H9 (cell line): ENCODE results near the gene XRCC3. TPM values are rescaled to one million over a fixed set of nuclear protein-coding genes. Genes with fewer than 3 reads are reported as not detected.

ENCODE experiments used
- DNase-seq: peaks from one replicate; pipeline ENCODE4 v3.0.0-alpha.2; 2017
- H2AFZ ChIP-seq: one replicate; pipeline ENCODE4 v1.6.1; 2013; ENCODE audit warnings: mild to moderate bottlenecking, low read length, control low read depth, moderate library complexity
- H2AK5ac ChIP-seq: 2 replicates; pipeline ENCODE4 v1.6.1; 2013; ENCODE audit warnings: low read length, control low read depth, mixed read lengths; ENCODE audit not compliant: insufficient read length
- H2BK120ac ChIP-seq: one replicate; pipeline ENCODE4 v1.6.1; 2013; ENCODE audit warnings: low read depth, mild to moderate bottlenecking, low read length, control low read depth, inconsistent platforms; ENCODE audit not compliant: poor library complexity, severe bottlenecking
- H2BK12ac ChIP-seq: 2 replicates; pipeline ENCODE4 v1.6.1; 2013; ENCODE audit warnings: low read length, control low read depth, mixed read lengths, low read depth; ENCODE audit not compliant: insufficient read length
- H2BK15ac ChIP-seq: 2 replicates; pipeline ENCODE4 v1.6.1; 2013; ENCODE audit warnings: low read depth, low read length, control low read depth
- H2BK20ac ChIP-seq: one replicate; pipeline ENCODE4 v1.6.1; 2013; ENCODE audit warnings: low read depth, mild to moderate bottlenecking, low read length, control low read depth, inconsistent platforms; ENCODE audit not compliant: poor library complexity, severe bottlenecking
- H2BK5ac ChIP-seq: 2 replicates; pipeline ENCODE4 v1.6.1; 2013; ENCODE audit warnings: low read length, control low read depth, mixed read lengths; ENCODE audit not compliant: insufficient read length
- H3K14ac ChIP-seq: 2 replicates; pipeline ENCODE4 v1.6.1; 2013; ENCODE audit warnings: low read length, control low read depth; ENCODE audit not compliant: insufficient read depth
- H3K18ac ChIP-seq: 2 replicates; pipeline ENCODE4 v1.6.1; 2013; ENCODE audit warnings: low read depth, mild to moderate bottlenecking, mixed read lengths, low read length, control low read depth; ENCODE audit not compliant: insufficient read length
- H3K23ac ChIP-seq: 2 replicates; pipeline ENCODE4 v1.6.1; 2013; ENCODE audit warnings: low read length, control low read depth, mixed read lengths, low read depth; ENCODE audit not compliant: insufficient read length
- H3K23me2 ChIP-seq: 2 replicates; pipeline ENCODE4 v1.6.1; 2013; ENCODE audit warnings: low read depth, mild to moderate bottlenecking, mixed read lengths, low read length, control low read depth; ENCODE audit not compliant: insufficient read length, poor library complexity, severe bottlenecking
- H3K27ac ChIP-seq: 2 replicates; pipeline ENCODE4 v1.5.1; 2013; ENCODE audit warnings: low read length, control low read depth, mixed read lengths, low read depth; ENCODE audit not compliant: insufficient read length
- H3K27me3 ChIP-seq: 2 replicates; pipeline ENCODE4 v1.6.1; 2013; ENCODE audit warnings: low read length, control low read depth, inconsistent platforms; ENCODE audit not compliant: insufficient read depth
- H3K4ac ChIP-seq: 2 replicates; pipeline ENCODE4 v1.6.1; 2013; ENCODE audit warnings: low read depth, mild to moderate bottlenecking, control low read depth, inconsistent platforms, low read length, moderate library complexity
- H3K4me1 ChIP-seq: 2 replicates; pipeline ENCODE4 v1.6.1; 2013; ENCODE audit warnings: low read length, control low read depth, inconsistent platforms; ENCODE audit not compliant: insufficient read depth
- H3K4me2 ChIP-seq: 2 replicates; pipeline ENCODE4 v1.6.1; 2013; ENCODE audit warnings: low read length, control low read depth, mixed read lengths; ENCODE audit not compliant: insufficient read length, insufficient read depth
- H3K56ac ChIP-seq: 2 replicates; pipeline ENCODE4 v1.6.1; 2013; ENCODE audit warnings: low read depth, mild to moderate bottlenecking, mixed read lengths, low read length, control low read depth; ENCODE audit not compliant: insufficient read length
- H3K79me1 ChIP-seq: 2 replicates; pipeline ENCODE4 v1.6.1; 2013; ENCODE audit warnings: low read depth, mild to moderate bottlenecking, moderate library complexity, low read length, control low read depth, inconsistent platforms; ENCODE audit not compliant: insufficient read depth, poor library complexity, severe bottlenecking
- H3K79me2 ChIP-seq: 2 replicates; pipeline ENCODE4 v1.6.1; 2013; ENCODE audit warnings: low read length, control low read depth, inconsistent platforms; ENCODE audit not compliant: insufficient read depth
- H3K9ac ChIP-seq: 2 replicates; pipeline ENCODE4 v1.6.1; 2013; ENCODE audit warnings: low read length, control low read depth, mixed read lengths; ENCODE audit not compliant: insufficient read length; ENCODE audit errors: extremely low read depth
- H3K9me3 ChIP-seq: one replicate; pipeline ENCODE4 v1.6.1; 2013; ENCODE audit warnings: low read depth, low read length, inconsistent platforms; ENCODE audit not compliant: control insufficient read depth
- H3T11ph ChIP-seq: one replicate; pipeline ENCODE4 v1.6.1; 2013; ENCODE audit warnings: mild to moderate bottlenecking, low read length, control low read depth, inconsistent platforms
- H4K20me1 ChIP-seq: one replicate; pipeline ENCODE4 v1.6.1; 2013; ENCODE audit not compliant: control insufficient read depth, insufficient read length, insufficient read depth
- H4K5ac ChIP-seq: 2 replicates; pipeline ENCODE4 v1.6.1; 2013; ENCODE audit warnings: low read depth, mild to moderate bottlenecking, mixed read lengths, low read length, control low read depth; ENCODE audit not compliant: insufficient read length
- H4K8ac ChIP-seq: replicated peaks from 2 replicates; pipeline ENCODE4 v1.6.1; 2013; ENCODE audit warnings: low read length, control low read depth, mixed read lengths, low read depth; ENCODE audit not compliant: insufficient read length
- H4K91ac ChIP-seq: 2 replicates; pipeline ENCODE4 v1.6.1; 2013; ENCODE audit warnings: low read depth, mild to moderate bottlenecking, moderate library complexity, mixed read lengths, low read length, control low read depth; ENCODE audit not compliant: insufficient read length
- H3K27ac Mint-ChIP-seq, 3 experiments: 2 replicates in 2 of 3; 3 replicates in 1 of 3; pipeline ENCODE4 v1.8.0; 2020 to 2021; ENCODE audit warnings: mixed read lengths in 3 of 3, mild to moderate bottlenecking in 1 of 3, moderate library complexity in 1 of 3
- H3K27me3 Mint-ChIP-seq: 2 replicates; pipeline ENCODE4 v1.8.0; 2021; ENCODE audit warnings: low read depth, mild to moderate bottlenecking, moderate library complexity, mixed read lengths
- H3K36me3 Mint-ChIP-seq, 3 experiments: 2 replicates in 2 of 3; 3 replicates in 1 of 3; pipeline ENCODE4 v1.8.0; 2020 to 2021; ENCODE audit warnings: low read depth in 3 of 3, mixed read lengths in 3 of 3; ENCODE audit not compliant: insufficient read depth in 1 of 3
- H3K4me1 Mint-ChIP-seq, 2 experiments: 2 replicates each; pipeline ENCODE4 v1.8.0; 2020; ENCODE audit warnings: mixed read lengths in 2 of 2
- H3K4me3 Mint-ChIP-seq, 2 experiments: 2 replicates in 1 of 2; 3 replicates in 1 of 2; pipeline ENCODE4 v1.8.0; 2020 to 2021; ENCODE audit warnings: mild to moderate bottlenecking in 2 of 2, mixed read lengths in 2 of 2, moderate library complexity in 1 of 2
- H3K9me3 Mint-ChIP-seq, 2 experiments: 2 replicates in 1 of 2; 3 replicates in 1 of 2; pipeline ENCODE4 v1.8.0; 2020; ENCODE audit warnings: mild to moderate bottlenecking in 2 of 2, mixed read lengths in 2 of 2, moderate library complexity in 1 of 2
- CTCF ChIP-seq: fragments of 200-600 bp; sonication (generic); conservative IDR thresholded peaks from 3 replicates; pipeline ENCODE4 v1.8.0; 2021; ENCODE audit warnings: antibody characterized with exemption, mild to moderate bottlenecking
- WGBS: extraction: QIAGEN DNeasy Blood & Tissue Kit; methylation state at CpG from one replicate; pipeline ENCODE4 v1.1.7; 2013; ENCODE audit warnings: missing lambda C conversion rate, low lambda C conversion rate, mixed read lengths; ENCODE audit not compliant: insufficient read length; ENCODE audit errors: extremely low coverage; 5-methylcytosine and 5-hydroxymethylcytosine counted together
- total RNA-seq: library from RNA; stranded (reverse); gene quantifications from 2 replicates; pipeline ENCODE4 v1.2.1, GENCODE V29; 2021

The XRCC3 gene
- total RNA-seq, 1 experiment from 2014 or later, result 45.3 TPM

GRCh38 chr14:103724116-103724515 is 8.9 kb upstream of the XRCC3 start:
- H3K4me3 Mint-ChIP-seq, result no peak overlapping the region
- H3K27ac Mint-ChIP-seq, result no peak overlapping the region; a peak in 2 of 7 replicates
- Histone ChIP-seq H3K23me2 (no peaks in the 10 kb centered on the region), H3K79me1 (peaks cover 7% of the 10 kb centered on the region), H2BK12ac (no peak overlapping the region), H3K27ac (no peak overlapping the region), H3K56ac (no peak overlapping the region), H3K79me2 (no peaks in the 10 kb centered on the region; the same call in 1 of the 2 replicates), H2BK5ac (no peak overlapping the region), H2BK20ac (no peak overlapping the region), H3K23ac (no peak overlapping the region), H3K9me3 (no peaks in the 10 kb centered on the region), H4K8ac (no peak overlapping the region), H4K20me1 (no peaks in the 10 kb centered on the region), H3K4me2 (no peak overlapping the region), H3K27me3 (no peaks in the 10 kb centered on the region), H3K4ac (no peak overlapping the region), H3K9ac (no peak overlapping the region), H3T11ph (no peak overlapping the region), H2BK120ac (no peak overlapping the region), H4K91ac (no peak overlapping the region), H2AFZ (no peak overlapping the region), H3K4me1 (no peaks in the 10 kb centered on the region; the same call in 1 of the 2 replicates), H4K5ac (no peak overlapping the region), H3K14ac (no peak overlapping the region), H2BK15ac (no peak overlapping the region), H2AK5ac (no peak overlapping the region), H3K18ac (no peak overlapping the region)
- H3K36me3 Mint-ChIP-seq, result peaks cover 0 to 9% (median 7%) of the 10 kb centered on the region in 3 experiments; a peak in 5 of 7 replicates
- DNase-seq, result no peak
- WGBS, result no CpG with 5 or more reads among the region's 20 CpGs
- H3K27me3 Mint-ChIP-seq, result no peaks in the 10 kb centered on the region
- peaks cover 0 to 6% of the 10 kb centered on the region in 2 experiments; a peak in 1 of 4 replicates for H3K4me1 Mint-ChIP-seq
- H3K9me3 Mint-ChIP-seq, result no peaks in the 10 kb centered on the region
- TF ChIP-seq CTCF, result no peak
